ENCODE results near the gene GLS2.
"Not testable (repeated sequence)": the region's sequence is repeated elsewhere in the genome, so short reads cannot be mapped to it uniquely, and the experiment has no call there.

GLS2 gene

DNA sequence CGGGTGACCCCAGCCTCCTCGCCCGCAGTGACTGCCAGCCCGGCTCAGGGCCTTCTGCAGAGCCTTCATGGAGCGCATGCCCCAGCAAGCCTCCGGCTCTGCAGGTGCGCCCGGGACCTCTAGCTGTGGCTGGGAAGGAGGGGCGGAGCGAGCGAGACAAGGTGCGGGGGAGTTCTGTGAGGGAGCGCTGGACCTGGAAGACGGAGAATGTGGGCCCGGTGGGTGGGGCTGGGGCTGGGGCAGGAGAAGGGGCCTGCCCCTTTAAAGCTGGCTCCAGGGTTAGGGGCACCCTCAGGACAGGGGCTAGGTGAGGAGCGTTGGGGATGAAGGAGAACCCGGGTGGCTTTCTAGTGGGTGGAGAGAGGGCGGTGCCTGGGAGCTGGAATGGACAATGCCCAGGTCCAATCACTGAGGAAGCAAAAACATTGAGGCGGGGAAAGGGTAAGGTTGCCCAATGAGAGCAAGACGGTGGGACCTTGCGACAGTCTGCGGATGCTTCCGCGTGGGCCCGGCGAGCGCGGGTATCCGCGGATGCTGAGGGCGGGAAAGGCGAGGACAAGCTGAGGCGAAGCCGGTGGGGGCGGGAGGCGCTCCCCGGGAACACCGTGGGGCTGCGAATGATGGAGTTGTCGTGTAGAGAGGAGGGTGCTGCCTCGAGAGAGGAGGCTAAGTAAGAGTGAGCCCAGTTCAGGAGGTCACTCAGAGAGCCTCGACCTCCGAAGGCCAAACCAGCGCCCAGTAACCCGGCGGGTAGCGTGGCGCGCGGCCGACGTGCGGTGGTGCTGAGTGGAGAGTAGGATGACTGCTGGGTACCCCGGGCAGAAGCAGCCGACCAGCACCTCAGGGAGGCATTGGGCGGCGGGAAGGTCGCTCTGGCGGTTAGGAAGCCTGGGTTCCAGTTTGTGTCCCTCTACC is at the start of gene GLS2:
TSS of gene GLS2 (minus strand) at position 121 of the 915 bp plus-strand sequence. CDS start at position 78, 43 bp downstream.
- no peak for DNase-seq

- DNase-seq, result no peak
Measured at GRCh38 chr12:56537546-56537945, 49.6 kb upstream of the GLS2 start.

GRCh38 chr12:56530390-56531055 is 42.6 kb upstream of the GLS2 start:
- DNase-seq, result no peak

DNA sequence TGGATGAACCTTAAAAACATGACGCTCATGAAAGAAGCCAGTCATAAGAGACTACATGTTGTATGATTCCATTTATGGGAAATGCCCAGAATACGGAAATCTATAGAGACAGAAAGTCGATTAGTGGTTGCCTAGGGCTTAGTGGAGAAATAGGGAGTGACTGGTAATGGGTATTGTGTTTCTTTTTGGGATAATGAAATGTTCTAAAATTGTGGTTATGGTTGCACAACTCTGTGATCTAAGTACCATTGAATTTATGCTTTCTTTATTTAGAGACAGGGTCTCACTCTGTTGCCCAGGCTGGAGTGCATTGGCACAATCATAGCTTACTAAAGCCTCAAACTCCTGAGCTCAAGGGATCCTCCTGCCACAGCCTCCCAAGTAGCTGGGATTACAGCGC is 41.7 kb upstream of the GLS2 start:
- DNase-seq, result no peak

GRCh38 chr12:56528846-56529245 is 40.9 kb upstream of the GLS2 start:
- DNase-seq, result no peak

- DNase-seq, result no peak
Measured at GRCh38 chr12:56522411-56523193, 34.6 kb upstream of the GLS2 start.

DNA sequence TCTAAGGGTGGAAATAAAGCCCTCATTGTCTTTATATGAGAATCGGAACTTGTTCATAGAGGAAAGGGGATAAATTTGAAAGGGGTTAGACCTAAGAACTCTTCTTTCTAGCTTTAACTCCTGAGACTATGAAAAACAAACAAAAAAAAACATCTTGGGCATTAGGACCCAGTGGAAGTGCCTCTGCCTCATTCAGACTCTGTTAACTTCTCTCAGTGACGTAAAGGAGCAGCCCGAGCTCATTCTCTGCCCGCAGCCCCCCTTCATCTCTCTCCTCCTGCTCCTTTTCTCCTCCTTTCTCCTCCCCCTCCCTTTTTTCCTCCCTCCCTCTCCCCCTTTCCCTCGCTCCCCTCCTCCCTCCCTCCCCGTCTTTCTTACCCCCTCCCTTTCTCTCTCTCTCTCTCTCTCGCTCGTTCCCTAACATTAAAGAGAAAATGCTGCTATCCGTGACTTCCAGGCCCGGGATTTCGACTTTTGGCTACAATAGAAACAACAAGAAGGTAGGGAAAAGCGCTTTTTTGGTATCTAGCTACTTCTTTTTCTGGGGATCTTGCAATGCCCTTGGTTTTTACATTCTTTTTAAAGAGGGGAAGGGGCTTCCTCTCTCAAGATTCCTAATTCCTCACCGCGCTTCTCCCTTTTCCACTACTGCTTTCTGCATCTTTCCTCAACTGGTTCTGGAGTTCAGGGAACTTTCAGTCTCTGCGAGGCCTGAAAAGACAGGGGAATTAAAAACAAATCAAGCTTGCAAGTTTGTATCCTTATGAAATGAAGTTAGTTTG is 33.8 kb upstream of the GLS2 start, which contains the start of gene RBMS2:
TSS of gene RBMS2 (plus strand) at position 231 of the 782 bp plus-strand sequence. CDS start at position 435, 204 bp downstream.
- peak; percentile 30 for DNase-seq

DNA sequence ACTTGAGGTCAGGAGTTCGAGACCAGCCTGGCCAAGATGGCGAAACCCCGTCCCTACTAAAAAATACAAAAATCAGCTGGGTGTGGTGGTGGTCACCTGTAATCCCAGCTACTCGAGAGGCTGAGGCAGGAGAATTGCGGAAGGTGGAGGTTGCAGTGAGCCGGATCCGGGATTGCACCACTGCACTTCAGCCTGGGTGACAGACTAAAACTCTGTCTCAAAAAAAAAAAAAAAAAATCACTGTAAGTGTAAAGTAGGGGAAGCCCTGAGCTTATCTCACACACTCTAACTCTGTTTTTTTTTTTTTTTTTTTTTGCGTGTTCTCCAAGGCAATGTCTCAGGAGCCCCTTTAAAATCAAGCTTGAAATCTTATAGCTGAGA is 33.2 kb upstream of the GLS2 start:
- no peak for DNase-seq

GRCh38 chr12:56520506-56520905 is 32.5 kb upstream of the GLS2 start:
- no peak for DNase-seq

DNA sequence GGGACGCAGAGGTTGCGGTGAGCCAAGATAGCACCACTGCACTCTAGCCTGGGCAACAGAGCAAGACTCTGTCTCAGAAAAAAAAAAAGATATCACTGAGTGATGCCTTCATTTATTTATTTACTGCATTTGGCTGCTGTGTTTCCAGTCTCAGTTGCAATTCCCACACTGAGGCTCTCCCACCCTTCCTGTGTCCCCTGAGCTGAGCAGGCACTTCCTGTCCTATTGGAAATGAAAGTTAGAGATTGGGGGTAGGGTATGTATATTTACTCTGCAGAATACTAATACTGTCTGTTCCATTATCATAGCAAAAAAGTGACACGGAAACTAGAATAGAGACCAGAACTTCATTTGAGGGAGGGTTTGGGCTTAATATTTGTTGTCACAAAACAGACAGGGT is 32.1 kb upstream of the GLS2 start:
- no peak for DNase-seq

- DNase-seq, result no peak
Measured at GRCh38 chr12:56518570-56518969, 30.6 kb upstream of the GLS2 start.

DNA sequence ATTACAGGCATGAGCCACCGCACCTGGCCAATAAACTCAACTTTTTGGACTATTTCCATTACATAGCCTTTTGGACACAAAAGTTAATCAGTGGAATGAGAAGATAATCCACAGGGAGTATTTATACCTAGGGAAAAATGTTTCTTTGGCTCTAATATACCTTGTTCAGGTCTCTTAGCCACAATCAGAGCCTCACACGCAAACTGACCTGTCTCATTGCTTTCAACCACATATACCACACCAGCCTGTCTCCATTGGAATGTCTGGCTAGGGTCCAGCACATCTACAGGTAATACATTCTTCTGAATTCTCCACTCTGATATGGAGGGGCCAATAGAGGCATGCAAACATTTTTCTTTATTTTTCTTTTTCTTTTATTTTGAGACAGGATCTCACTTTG is 29.9 kb upstream of the GLS2 start:
- no peak for DNase-seq

GRCh38 chr12:56514014-56514318 is 26.0 kb upstream of the GLS2 start:
- not testable (repeated sequence) for DNase-seq

GRCh38 chr12:56510786-56511185 is 22.8 kb upstream of the GLS2 start:
- no peak for DNase-seq

- not testable (repeated sequence) for DNase-seq
Measured at GRCh38 chr12:56499879-56500278, 11.9 kb upstream of the GLS2 start.

- not testable (repeated sequence) for DNase-seq
Measured at GRCh38 chr12:56499452-56499851, 11.5 kb upstream of the GLS2 start.

GRCh38 chr12:56498126-56498902 is 10.4 kb upstream of the GLS2 start:
- not testable (repeated sequence) for DNase-seq

- not testable (repeated sequence) for DNase-seq
Measured at GRCh38 chr12:56496704-56497103, 8.7 kb upstream of the GLS2 start.

GRCh38 chr12:56494481-56494880 is 6.5 kb upstream of the GLS2 start:
- DNase-seq, result not testable (repeated sequence)

GRCh38 chr12:56494106-56494415 is 6.1 kb upstream of the GLS2 start:
- not testable (repeated sequence) for DNase-seq

- not testable (repeated sequence) for DNase-seq
Measured at GRCh38 chr12:56493409-56494105, 5.6 kb upstream of the GLS2 start.
